HG03039 (cell line): ENCODE data around the gene DUSP19.
"Not testable (repeated sequence)": the region's sequence is repeated elsewhere in the genome, so short reads cannot be mapped to it uniquely, and the experiment has no call there.

Source experiments
- ATAC-seq: cut with Tn5 transposase; IDR thresholded peaks from one replicate; pipeline ENCODE4 v1.9.1; 2021; ENCODE audit warnings: mild to moderate bottlenecking, moderate library complexity; ENCODE audit not compliant: unreplicated experiment

Gene DUSP19

GRCh38 chr2:183078464-183079138 is at the start of gene DUSP19:
Gene DUSP19, plus strand, starts transcription at chr2:183078747. Its CDS starts 187 bp downstream, at chr2:183078934.
- peak; percentile 96 for ATAC-seq

GRCh38 chr2:183029219-183029618 is 49.3 kb upstream of the DUSP19 start:
- no peak for ATAC-seq

GRCh38 chr2:183031911-183032794 is 46.4 kb upstream of the DUSP19 start:
- no peak for ATAC-seq

GRCh38 chr2:183033951-183034350 is 44.6 kb upstream of the DUSP19 start:
- ATAC-seq: no peak

GRCh38 chr2:183034806-183035205 is 43.7 kb upstream of the DUSP19 start:
- no peak for ATAC-seq

- no peak for ATAC-seq
These were observed 43.1 kb upstream of the DUSP19 start for GRCh38 chr2:183035298-183035953.

- ATAC-seq: peak; percentile 30
These were observed 42.4 kb upstream of the DUSP19 start for GRCh38 chr2:183035954-183036669.

GRCh38 chr2:183037074-183037552 is 41.4 kb upstream of the DUSP19 start:
- no peak for ATAC-seq

- ATAC-seq: peak; percentile 38
These were observed 40.8 kb upstream of the DUSP19 start for GRCh38 chr2:183037553-183038340.

GRCh38 chr2:183038341-183039300 is 39.9 kb upstream of the DUSP19 start, which contains the start of gene NCKAP1:
Gene NCKAP1, minus strand, starts transcription at chr2:183038457. Its CDS starts 358 bp downstream, at chr2:183038099.
- peak; percentile 87 for ATAC-seq

- no peak for ATAC-seq
These were observed 37.9 kb upstream of the DUSP19 start for GRCh38 chr2:183040604-183041003.

GRCh38 chr2:183043580-183043979 is 35.0 kb upstream of the DUSP19 start:
- ATAC-seq: not testable (repeated sequence)

GRCh38 chr2:183047486-183048125 is 30.9 kb upstream of the DUSP19 start:
- not testable (repeated sequence) for ATAC-seq

GRCh38 chr2:183049420-183049819 is 29.1 kb upstream of the DUSP19 start:
- no peak for ATAC-seq

GRCh38 chr2:183057333-183057985 is 21.1 kb upstream of the DUSP19 start:
- ATAC-seq: peak; percentile 36

- ATAC-seq: no peak
These were observed 19.0 kb upstream of the DUSP19 start for GRCh38 chr2:183059561-183059960.

GRCh38 chr2:183060571-183061231 is 17.8 kb upstream of the DUSP19 start:
- ATAC-seq: no peak
